ENCODE data around the gene XPR1. TPM values are rescaled to one million over a fixed set of nuclear protein-coding genes. Genes with fewer than 3 reads are reported as not detected.

The XPR1 gene
- total RNA-seq, 1 donor from 2014 or later: 12.0 TPM

DNA sequence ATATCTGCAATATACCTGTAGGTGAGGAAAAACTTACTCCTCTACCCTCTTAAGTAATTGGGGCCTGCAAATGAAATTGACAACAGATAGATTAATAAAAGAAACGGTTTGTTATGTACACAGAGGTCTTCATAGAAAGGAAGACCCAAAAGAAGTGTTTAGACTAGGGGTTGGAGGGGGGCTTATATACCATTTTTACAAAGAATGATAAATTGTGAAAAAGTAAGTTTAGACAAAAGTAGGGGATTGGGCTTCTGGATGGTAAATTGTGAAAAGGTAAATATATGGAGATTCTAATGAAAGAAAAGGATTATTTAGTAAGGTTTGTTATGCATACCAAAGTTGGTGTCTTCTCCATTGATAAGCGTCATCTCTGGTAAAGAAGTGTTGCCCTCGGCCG lies 207.7 kb downstream of the XPR1 start:
- Histone ChIP-seq H3K27ac (no peak overlapping the region), H3K4me1 (no peaks in the 10 kb centered on the region), H3K36me3 (no peaks in the 10 kb centered on the region), H3K4me3 (no peak overlapping the region), H3K27me3 (no peaks in the 10 kb centered on the region), H3K9me3 (no peaks in the 10 kb centered on the region)
- DNase-seq (ENCODE audit: extremely low spot score in 2 of 2): no peak
- TF ChIP-seq CTCF (IDR thresholded peaks at IDR 0.05): no peak
- intact Hi-C loops (cut with DNase I): no loop called here

DNA sequence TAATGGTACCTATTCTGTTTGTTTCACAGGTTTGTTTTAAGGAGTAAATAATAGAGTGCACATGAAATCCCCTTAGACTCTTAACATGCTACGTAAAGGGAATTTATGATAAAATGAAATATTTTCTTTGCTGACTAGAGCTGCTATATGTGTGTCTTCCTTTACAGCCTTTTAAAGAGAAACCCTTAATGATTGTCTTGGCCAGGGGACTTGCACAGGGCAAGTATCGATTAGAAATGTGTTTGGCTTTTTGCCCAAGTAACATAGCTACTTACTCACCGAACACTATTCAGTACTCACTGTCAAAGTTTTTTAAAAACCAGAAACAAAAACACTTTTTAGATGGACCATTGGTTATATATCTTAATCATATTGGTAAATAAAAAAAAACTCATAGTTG lies 209.6 kb downstream of the XPR1 start:
- no peak for DNase-seq (ENCODE audit: extremely low spot score in 2 of 2)
- Histone ChIP-seq H3K4me1 (no peaks in the 10 kb centered on the region), H3K9me3 (no peaks in the 10 kb centered on the region), H3K27me3 (no peaks in the 10 kb centered on the region), H3K4me3 (no peak overlapping the region), H3K36me3 (no peaks in the 10 kb centered on the region), H3K27ac (no peak overlapping the region)
- TF ChIP-seq POLR2A (IDR thresholded peaks at IDR 0.05) (no peak), POLR2AphosphoS5 (IDR thresholded peaks at IDR 0.05; ENCODE audit: insufficient read depth in 1 of 2, low read depth in 1 of 2) (no peak), CTCF (IDR thresholded peaks at IDR 0.05) (no peak)
- intact Hi-C loops (cut with DNase I): no loop called here

- Histone ChIP-seq H3K9me3 (no peaks in the 10 kb centered on the region), H3K4me3 (no peak overlapping the region), H3K36me3 (no peaks in the 10 kb centered on the region), H3K27me3 (no peaks in the 10 kb centered on the region), H3K4me1 (no peaks in the 10 kb centered on the region), H3K27ac (no peak overlapping the region)
- intact Hi-C loops (cut with DNase I): no loop called here
- TF ChIP-seq POLR2AphosphoS5 (IDR thresholded peaks at IDR 0.05; ENCODE audit: insufficient read depth in 1 of 2, low read depth in 1 of 2): no peak
- no peak for TF ChIP-seq POLR2A (IDR thresholded peaks at IDR 0.05)
- DNase-seq (ENCODE audit: extremely low spot score in 2 of 2): no peak
Measured at GRCh38 chr1:180842052-180842451, 210.2 kb downstream of the XPR1 start.

DNA sequence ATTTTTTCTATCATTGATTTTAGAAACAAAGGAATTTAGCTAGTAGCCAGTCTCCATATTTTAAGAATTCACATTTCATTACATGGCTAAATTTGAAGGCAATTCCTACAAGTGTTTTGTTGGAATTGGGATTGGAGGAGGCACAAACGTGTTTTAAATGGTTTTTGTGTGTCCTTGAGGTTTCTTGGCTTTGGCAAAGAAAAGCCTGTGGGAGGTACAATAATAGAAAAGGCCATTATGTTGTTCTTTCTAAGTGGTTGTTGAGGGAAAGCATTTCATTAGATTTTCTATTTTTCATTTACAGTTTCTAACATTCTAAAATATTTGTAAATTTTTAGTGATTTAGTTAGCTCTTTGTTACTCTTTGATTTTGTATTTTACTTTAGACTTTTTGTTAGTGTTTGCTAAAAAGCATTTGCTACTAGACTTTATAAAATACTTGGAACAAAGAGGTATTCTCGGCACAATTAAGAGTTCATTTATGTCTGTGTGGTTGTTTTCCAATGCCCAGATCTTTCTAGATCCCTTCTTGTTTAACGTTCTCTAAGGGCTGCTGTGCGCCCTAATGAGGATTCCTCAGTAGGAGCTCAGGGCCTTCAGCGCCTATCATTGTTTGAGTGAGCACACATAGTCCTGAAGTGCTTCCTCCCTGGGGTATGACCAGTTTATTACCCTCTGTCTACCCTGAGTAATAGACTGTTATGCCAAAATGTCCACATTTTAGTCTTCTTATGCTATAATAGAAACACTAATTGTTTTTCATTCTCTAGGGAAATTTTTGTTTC lies 210.9 kb downstream of the XPR1 start:
- no peaks in the 10 kb centered on the region for H3K27me3 ChIP-seq
- no peaks in the 10 kb centered on the region for H3K9me3 ChIP-seq
- H3K4me1 ChIP-seq: no peaks in the 10 kb centered on the region
- H3K4me3 ChIP-seq: no peak overlapping the region
- no peak for DNase-seq (ENCODE audit: extremely low spot score in 2 of 2)
- no peak overlapping the region for H3K27ac ChIP-seq
- intact Hi-C loops (cut with DNase I): no loop called here
- H3K36me3 ChIP-seq: no peaks in the 10 kb centered on the region
- TF ChIP-seq CTCF (IDR thresholded peaks at IDR 0.05) (no peak), POLR2A (IDR thresholded peaks at IDR 0.05) (no peak), POLR2AphosphoS5 (IDR thresholded peaks at IDR 0.05; ENCODE audit: insufficient read depth in 1 of 2, low read depth in 1 of 2) (no peak)

DNA sequence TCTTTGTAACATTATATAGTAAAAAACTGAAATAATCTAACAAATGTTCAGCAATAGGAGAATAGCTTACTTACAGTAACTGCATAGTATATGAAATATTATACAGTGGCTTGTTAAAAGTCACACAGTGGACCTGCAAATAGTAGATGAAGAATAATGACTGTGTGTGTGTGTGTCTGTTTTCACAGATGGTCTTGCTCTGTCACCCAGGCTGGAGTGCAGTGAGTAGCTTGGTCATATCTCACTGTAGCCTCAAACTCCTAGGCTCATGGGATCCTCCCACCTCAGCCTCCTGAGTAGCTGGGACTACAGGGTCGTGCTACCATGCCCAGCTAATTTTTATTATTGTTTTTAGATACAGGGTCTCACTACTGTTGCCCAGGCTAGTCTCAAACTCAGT lies 213.5 kb downstream of the XPR1 start:
- no peak overlapping the region for H3K27ac ChIP-seq
- no peaks in the 10 kb centered on the region for H3K36me3 ChIP-seq
- H3K4me3 ChIP-seq: no peak overlapping the region
- no peaks in the 10 kb centered on the region for H3K4me1 ChIP-seq
- intact Hi-C loops (cut with DNase I): no loop called here
- TF ChIP-seq POLR2A (IDR thresholded peaks at IDR 0.05) (no peak), CTCF (IDR thresholded peaks at IDR 0.05) (no peak), POLR2AphosphoS5 (IDR thresholded peaks at IDR 0.05; ENCODE audit: insufficient read depth in 1 of 2, low read depth in 1 of 2) (no peak)
- no peaks in the 10 kb centered on the region for H3K9me3 ChIP-seq
- no peaks in the 10 kb centered on the region for H3K27me3 ChIP-seq
- no peak for DNase-seq (ENCODE audit: extremely low spot score in 2 of 2)
